DMS153 treated with DMSO at 0.1 percent for 48 hours (cell line): ENCODE data around the gene SIPA1L3.
"Not testable (repeated sequence)": the region's sequence is repeated elsewhere in the genome, so short reads cannot be mapped to it uniquely, and the experiment has no call there.

Experiments
- DNase-seq: peaks from one replicate; lab custom pipeline; 2025; ENCODE audit not compliant: unreplicated experiment; lab: John Stamatoyannopoulos, UW

SIPA1L3 gene, protein sequence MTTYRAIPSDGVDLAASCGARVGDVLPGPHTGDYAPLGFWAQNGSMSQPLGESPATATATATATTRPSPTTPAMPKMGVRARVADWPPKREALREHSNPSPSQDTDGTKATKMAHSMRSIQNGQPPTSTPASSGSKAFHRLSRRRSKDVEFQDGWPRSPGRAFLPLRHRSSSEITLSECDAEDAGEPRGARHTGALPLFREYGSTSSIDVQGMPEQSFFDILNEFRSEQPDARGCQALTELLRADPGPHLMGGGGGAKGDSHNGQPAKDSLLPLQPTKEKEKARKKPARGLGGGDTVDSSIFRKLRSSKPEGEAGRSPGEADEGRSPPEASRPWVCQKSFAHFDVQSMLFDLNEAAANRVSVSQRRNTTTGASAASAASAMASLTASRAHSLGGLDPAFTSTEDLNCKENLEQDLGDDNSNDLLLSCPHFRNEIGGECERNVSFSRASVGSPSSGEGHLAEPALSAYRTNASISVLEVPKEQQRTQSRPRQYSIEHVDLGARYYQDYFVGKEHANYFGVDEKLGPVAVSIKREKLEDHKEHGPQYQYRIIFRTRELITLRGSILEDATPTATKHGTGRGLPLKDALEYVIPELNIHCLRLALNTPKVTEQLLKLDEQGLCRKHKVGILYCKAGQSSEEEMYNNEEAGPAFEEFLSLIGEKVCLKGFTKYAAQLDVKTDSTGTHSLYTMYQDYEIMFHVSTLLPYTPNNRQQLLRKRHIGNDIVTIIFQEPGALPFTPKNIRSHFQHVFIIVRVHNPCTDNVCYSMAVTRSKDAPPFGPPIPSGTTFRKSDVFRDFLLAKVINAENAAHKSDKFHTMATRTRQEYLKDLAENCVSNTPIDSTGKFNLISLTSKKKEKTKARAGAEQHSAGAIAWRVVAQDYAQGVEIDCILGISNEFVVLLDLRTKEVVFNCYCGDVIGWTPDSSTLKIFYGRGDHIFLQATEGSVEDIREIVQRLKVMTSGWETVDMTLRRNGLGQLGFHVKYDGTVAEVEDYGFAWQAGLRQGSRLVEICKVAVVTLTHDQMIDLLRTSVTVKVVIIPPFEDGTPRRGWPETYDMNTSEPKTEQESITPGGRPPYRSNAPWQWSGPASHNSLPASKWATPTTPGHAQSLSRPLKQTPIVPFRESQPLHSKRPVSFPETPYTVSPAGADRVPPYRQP (N-terminal part only)

GRCh38 chr19:37906869-37907734 lies at the start of gene SIPA1L3:
TSS of gene SIPA1L3 (plus strand) at chr19:37907208. CDS start at chr19:38081566, 174,358 bp downstream.
- peak; percentile 94 for DNase-seq

DNA sequence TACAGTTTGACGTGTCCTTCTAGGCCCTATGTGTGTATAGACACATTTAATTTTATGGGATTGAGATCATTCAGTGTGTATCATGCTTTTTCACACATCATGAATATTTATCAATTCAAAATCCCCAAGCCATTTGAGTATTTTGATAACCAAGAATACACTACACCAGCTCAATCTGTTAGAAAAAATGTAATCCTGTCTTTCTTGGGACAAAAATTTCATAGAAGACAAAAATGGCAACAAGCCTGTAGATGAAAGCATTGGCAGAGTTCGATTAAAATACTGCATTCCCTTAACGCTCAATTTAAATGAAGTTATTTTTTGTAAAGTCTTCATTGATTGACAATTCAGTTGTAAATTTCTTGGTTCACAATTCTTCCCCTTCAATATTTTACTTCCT lies 42.5 kb upstream of the SIPA1L3 start:
- DNase-seq = no peak

DNA sequence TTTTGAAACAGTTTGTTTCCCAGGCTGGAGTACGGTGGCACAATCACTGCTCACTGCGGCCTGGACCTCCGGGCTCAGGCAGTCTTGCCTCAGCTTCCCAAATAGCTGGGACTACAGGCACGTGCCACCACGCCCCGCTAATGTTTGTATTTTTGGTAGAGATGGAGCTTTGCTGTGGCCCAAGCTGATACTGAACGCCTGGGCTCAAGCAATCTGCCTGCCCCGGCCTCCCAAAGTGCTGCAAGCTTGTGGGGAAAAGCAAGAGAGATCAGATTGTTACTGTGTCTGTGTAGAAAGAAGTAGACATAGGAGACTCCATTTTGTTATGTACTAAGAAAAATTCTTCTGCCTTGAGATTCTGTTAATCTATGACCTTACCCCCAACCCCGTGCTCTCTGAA lies 41.1 kb upstream of the SIPA1L3 start:
- DNase-seq = not testable (repeated sequence)

- DNase-seq = no peak
Measured at GRCh38 chr19:37867831-37868230, 39.2 kb upstream of the SIPA1L3 start.

DNA sequence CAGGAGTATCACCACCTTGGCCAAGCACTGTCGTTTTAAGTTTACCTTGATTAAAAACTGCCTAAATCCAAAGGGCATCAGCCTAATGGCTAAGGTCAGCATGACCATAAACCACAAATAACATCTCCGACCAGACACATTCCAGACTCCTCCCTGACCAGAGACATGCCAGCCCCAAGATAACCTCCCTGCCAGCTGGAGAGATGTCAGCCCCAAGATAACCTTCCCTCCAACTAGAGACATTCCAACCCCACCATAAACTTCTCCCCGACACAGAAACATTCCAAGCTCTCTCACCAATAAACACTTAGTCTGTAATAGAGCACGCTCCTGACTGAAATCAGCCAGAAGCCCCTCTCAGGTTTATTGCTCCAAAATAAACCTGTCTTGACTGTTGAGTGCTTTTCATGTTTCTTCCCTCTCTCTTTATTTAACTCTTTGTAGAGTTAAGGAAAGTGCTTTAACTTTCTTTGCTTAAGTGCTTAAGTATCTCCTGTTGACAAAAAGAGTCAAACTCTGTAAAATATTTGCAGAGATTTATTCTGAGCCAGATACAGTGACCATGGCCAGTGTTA lies 37.2 kb upstream of the SIPA1L3 start:
- no peak for DNase-seq

DNA sequence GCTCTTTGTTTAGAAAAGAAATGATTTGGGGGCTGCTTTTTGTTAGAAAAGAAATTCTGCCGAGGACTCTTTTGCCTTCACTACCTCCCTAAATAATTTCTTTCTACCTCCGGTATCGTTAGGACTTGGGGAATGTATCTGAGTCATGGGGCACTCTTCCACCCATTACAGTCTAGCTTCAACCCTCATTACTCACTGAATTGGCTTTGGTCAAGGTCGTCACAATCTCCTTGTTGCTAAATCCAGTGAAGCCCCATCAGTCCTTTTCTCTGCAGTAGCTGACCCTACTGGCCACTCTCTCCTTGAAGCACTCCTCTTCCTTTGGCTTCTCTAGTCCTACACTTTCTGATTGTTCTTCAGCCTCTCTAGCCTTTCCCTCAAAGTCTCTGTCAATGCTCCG lies 34.6 kb upstream of the SIPA1L3 start:
- no peak for DNase-seq

DNA sequence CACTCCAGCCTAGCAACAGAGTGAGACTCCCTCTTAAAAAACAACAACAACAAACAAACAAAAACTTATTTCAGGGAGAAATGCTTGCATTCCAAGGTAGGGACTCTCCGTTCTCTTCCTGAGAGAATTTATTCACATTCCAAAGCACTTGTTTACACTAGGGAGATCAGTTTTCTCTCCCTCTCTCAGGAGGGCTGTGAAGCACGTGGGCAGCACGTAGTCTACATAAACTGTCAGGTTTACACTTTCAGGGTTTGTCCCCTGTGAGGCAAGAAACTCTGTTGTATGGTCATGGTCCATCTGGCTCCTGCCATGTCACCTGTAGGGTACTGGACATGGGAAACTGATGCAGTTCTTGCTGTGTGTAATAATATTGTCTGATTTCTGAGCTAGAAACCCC lies 32.2 kb upstream of the SIPA1L3 start:
- no peak for DNase-seq

GRCh38 chr19:37876032-37876431 lies 31.0 kb upstream of the SIPA1L3 start:
- no peak for DNase-seq

- DNase-seq = no peak
Measured at GRCh38 chr19:37877147-37877546, 29.9 kb upstream of the SIPA1L3 start.

DNA sequence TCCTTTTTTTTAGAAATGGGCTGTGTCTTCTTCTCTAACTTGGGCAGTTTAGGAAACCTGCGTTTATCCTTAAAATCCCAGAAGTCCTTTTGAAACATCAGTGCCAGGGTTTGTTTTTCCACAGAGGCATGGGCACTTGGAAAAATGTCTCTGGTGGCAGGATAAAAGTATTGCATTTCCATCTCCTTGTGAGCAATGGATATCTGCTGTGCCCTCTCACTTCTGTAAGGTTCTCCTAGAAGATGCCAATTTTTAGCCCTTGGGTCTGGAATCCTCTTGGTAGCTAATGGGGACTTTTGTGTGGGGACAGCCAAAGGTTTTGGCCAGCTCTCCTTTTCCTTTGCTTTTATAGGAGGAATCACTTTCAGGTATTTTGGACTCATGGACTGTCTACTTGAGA lies 21.6 kb upstream of the SIPA1L3 start:
- DNase-seq = no peak

DNA sequence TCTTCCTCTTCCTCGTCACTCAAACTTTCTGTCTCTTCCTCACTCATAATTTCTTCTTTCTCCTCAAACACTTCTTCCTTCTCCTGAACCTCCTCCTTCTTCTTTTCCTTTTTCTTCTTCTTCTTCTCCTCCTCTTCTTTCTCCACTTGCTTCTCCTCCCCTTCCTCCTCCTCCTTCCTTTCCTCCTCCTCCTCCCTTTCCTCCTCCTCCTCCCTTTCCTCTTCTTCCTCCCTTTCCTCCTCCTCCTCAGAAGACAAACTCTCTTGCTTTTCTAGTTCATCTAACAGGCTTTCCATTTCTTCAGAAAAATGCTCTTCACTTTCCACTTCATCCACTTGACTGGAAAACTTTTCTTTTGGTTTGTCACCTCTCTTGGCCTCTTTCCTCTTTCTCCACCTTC lies 20.4 kb upstream of the SIPA1L3 start:
- no peak for DNase-seq

- no peak for DNase-seq
Measured at GRCh38 chr19:37893845-37894575, 13.0 kb upstream of the SIPA1L3 start.

- DNase-seq = no peak
Measured at GRCh38 chr19:37896180-37896579, 10.8 kb upstream of the SIPA1L3 start.

DNA sequence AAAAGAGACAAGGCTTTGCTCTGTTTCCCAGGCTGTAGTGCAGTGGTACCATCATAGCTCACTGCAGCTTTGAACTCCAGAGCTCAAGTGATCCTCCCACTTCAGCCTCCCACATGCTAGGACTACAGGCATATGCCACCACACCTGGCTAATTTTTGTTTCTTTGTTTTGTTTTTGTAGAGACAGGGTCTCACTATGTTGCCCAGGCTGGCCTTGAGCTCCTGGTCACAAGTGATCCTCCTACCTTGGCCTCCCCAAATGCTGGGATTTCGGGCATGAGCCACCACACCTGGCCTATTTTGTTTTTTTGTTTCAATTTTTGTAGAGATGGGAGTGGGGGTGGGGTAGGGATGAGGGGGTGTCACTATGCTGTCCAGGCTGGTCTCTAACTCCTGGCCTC lies 7.6 kb upstream of the SIPA1L3 start:
- DNase-seq = no peak

GRCh38 chr19:37899966-37900365 lies 7.0 kb upstream of the SIPA1L3 start:
- DNase-seq = no peak

GRCh38 chr19:37902668-37903067 lies 4.3 kb upstream of the SIPA1L3 start:
- DNase-seq = peak; percentile 71

DNA sequence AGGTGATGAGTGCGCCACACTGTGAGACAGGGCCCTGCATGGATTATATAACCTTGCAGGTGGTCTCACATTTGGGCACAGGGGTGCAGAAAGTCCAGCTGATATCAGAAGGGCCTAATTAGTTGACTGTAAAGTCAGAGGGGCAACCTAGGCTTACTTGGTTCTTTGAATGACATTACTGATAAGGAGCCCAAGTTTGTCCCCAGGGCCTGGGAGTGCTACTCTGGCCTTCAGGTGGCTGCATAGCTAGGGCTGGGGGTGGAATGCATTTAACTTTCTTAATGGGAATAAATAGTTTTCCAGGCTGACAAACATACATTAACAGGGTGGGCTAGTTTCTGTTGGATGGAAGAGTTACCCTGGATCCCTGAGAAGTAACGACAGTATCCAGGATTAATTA lies 3.9 kb upstream of the SIPA1L3 start:
- DNase-seq = no peak

- DNase-seq = peak; percentile 45
Measured at GRCh38 chr19:37905946-37906868, 801 bp upstream of the SIPA1L3 start, which contains the start of gene WDR87. TSS of gene WDR87 (minus strand) at chr19:37906594. CDS start at chr19:37898239, 8,355 bp downstream.
